HL-60 (cell line): Measurements from ENCODE around the gene NHERF1.

Experiments
- REST ChIP-seq: IDR thresholded peaks from 2 replicates; pipeline ENCODE4 v1.6.1; 2012; ENCODE audit warnings: low read depth; ENCODE audit not compliant: insufficient replicate concordance
- TF ChIP-seq, protein P1 (sequence below): IDR thresholded peaks from one replicate; pipeline ENCODE4 v1.5.1; 2011; ENCODE audit warnings: low read length, control low read depth, inconsistent platforms; ENCODE audit not compliant: insufficient read depth

- TF ChIP-seq, protein P1, sequence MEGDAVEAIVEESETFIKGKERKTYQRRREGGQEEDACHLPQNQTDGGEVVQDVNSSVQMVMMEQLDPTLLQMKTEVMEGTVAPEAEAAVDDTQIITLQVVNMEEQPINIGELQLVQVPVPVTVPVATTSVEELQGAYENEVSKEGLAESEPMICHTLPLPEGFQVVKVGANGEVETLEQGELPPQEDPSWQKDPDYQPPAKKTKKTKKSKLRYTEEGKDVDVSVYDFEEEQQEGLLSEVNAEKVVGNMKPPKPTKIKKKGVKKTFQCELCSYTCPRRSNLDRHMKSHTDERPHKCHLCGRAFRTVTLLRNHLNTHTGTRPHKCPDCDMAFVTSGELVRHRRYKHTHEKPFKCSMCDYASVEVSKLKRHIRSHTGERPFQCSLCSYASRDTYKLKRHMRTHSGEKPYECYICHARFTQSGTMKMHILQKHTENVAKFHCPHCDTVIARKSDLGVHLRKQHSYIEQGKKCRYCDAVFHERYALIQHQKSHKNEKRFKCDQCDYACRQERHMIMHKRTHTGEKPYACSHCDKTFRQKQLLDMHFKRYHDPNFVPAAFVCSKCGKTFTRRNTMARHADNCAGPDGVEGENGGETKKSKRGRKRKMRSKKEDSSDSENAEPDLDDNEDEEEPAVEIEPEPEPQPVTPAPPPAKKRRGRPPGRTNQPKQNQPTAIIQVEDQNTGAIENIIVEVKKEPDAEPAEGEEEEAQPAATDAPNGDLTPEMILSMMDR, result no peak
- TF ChIP-seq REST, result no peak
Observed at GRCh38 chr17:74733365-74734122, 14.9 kb upstream of the NHERF1 start.
